ENCODE results near the gene TAX1BP3.

GRCh38 chr17:3636908-3637373, 31.4 kb downstream of the TAX1BP3 start:
- TF ChIP-seq POLR2A (IDR thresholded peaks at IDR 0.05): no peak
- TF ChIP-seq CTCF (IDR thresholded peaks at IDR 0.05): no peak

All from adrenal gland (tissue), 5 donors.